Stimulated activated CD8-positive, alpha-beta memory T cell treated with anti-CD3 and anti-CD28 coated beads, Interleukin-4, amount 100 ng/mL, for 48 hours (primary cell): Measurements from ENCODE around the gene LPAR6.
"Not testable (repeated sequence)": the region's sequence is repeated elsewhere in the genome, so short reads cannot be mapped to it uniquely, and the experiment has no call there.

Source experiments
- DNase-seq: peaks from one replicate; pipeline ENCODE4 v3.0.0-alpha.2; 2020

LPAR6 gene

GRCh38 chr13:48412881-48413351 lies at the start of gene LPAR6:
Gene LPAR6 (minus strand): TSS chr13:48413113. CDS start chr13:48412423, 690 bp downstream.
- DNase-seq: no peak

- no peak for DNase-seq
Observed at GRCh38 chr13:48457578-48458242, 44.8 kb upstream of the LPAR6 start.

- no peak for DNase-seq
Observed at GRCh38 chr13:48456546-48456945, 43.6 kb upstream of the LPAR6 start.

GRCh38 chr13:48451196-48451595 lies 38.3 kb upstream of the LPAR6 start:
- DNase-seq: not testable (repeated sequence)

GRCh38 chr13:48449656-48450055 lies 36.7 kb upstream of the LPAR6 start:
- DNase-seq: no peak

GRCh38 chr13:48448959-48449614 lies 36.2 kb upstream of the LPAR6 start:
- no peak for DNase-seq

GRCh38 chr13:48448285-48448958 lies 35.5 kb upstream of the LPAR6 start:
- no peak for DNase-seq

- DNase-seq: no peak
Observed at GRCh38 chr13:48446464-48446863, 33.6 kb upstream of the LPAR6 start.

- DNase-seq: no peak
Observed at GRCh38 chr13:48443442-48444208, 30.7 kb upstream of the LPAR6 start.

- no peak for DNase-seq
Observed at GRCh38 chr13:48437371-48437770, 24.5 kb upstream of the LPAR6 start.

GRCh38 chr13:48436661-48437288 lies 23.9 kb upstream of the LPAR6 start:
- DNase-seq: no peak

- no peak for DNase-seq
Observed at GRCh38 chr13:48434200-48434599, 21.3 kb upstream of the LPAR6 start.

- no peak for DNase-seq
Observed at GRCh38 chr13:48431987-48432615, 19.2 kb upstream of the LPAR6 start.

GRCh38 chr13:48431431-48431830 lies 18.5 kb upstream of the LPAR6 start:
- DNase-seq: no peak

GRCh38 chr13:48429886-48430285 lies 17.0 kb upstream of the LPAR6 start:
- no peak for DNase-seq

GRCh38 chr13:48429036-48429435 lies 16.1 kb upstream of the LPAR6 start:
- DNase-seq: no peak

- DNase-seq: not testable (repeated sequence)
Observed at GRCh38 chr13:48426755-48427298, 13.9 kb upstream of the LPAR6 start.

GRCh38 chr13:48426052-48426451 lies 13.1 kb upstream of the LPAR6 start:
- no peak for DNase-seq

GRCh38 chr13:48424212-48424611 lies 11.3 kb upstream of the LPAR6 start:
- no peak for DNase-seq

GRCh38 chr13:48422003-48422402 lies 9.1 kb upstream of the LPAR6 start:
- DNase-seq: not testable (repeated sequence)

- DNase-seq: no peak
Observed at GRCh38 chr13:48415516-48415915, 2.6 kb upstream of the LPAR6 start.

- no peak for DNase-seq
Observed at GRCh38 chr13:48414501-48414900, 1.6 kb upstream of the LPAR6 start.
